Activated CD8-positive, alpha-beta memory T cell treated with anti-CD3 and anti-CD28 coated beads for 48 hours (primary cell): ENCODE data around the gene SUN2.
A peak's percentile ranks its signal among the peaks of the same experiment; 100 is the strongest.

Experiments used
- DNase-seq, 3 experiments: peaks; one replicate each; pipeline ENCODE4 v3.0.0-alpha.2; 2020; ENCODE audit warnings: low read depth in 2 of 3, low spot score in 2 of 3

Gene SUN2

GRCh38 chr22:38700270-38700788, 55.5 kb downstream of the SUN2 start:
- DNase-seq: peak in 2 of 3 experiments; percentile 15 to 17

- DNase-seq: no peak
These were observed 56.0 kb downstream of the SUN2 start for GRCh38 chr22:38699784-38700183.

GRCh38 chr22:38699143-38699542, 56.7 kb downstream of the SUN2 start:
- no peak for DNase-seq

- no peak for DNase-seq
These were observed 57.2 kb downstream of the SUN2 start for GRCh38 chr22:38698407-38699094.

GRCh38 chr22:38697425-38698089, 58.2 kb downstream of the SUN2 start:
- DNase-seq: no peak

GRCh38 chr22:38696606-38697424, 59.0 kb downstream of the SUN2 start:
- DNase-seq: no peak

GRCh38 chr22:38694940-38695339, 60.9 kb downstream of the SUN2 start:
- DNase-seq: no peak

GRCh38 chr22:38694049-38694448, 61.7 kb downstream of the SUN2 start:
- no peak for DNase-seq

- DNase-seq: no peak
These were observed 66.1 kb downstream of the SUN2 start for GRCh38 chr22:38689651-38690050.

- DNase-seq: no peak
These were observed 70.0 kb downstream of the SUN2 start for GRCh38 chr22:38685761-38686160.

GRCh38 chr22:38684895-38685294, 70.9 kb downstream of the SUN2 start:
- DNase-seq: no peak
